Sigmoid colon (tissue), 4 donors: Measurements from ENCODE around the gene GOLGA8A.
"Not testable (repeated sequence)": the region's sequence is repeated elsewhere in the genome, so short reads cannot be mapped to it uniquely, and the experiment has no call there.

ENCODE experiments used
- CTCF ChIP-seq, 4 experiments: fragments of 450-650 bp in 3 of 4; fragments of 200-600 bp in 1 of 4; IDR thresholded peaks; one replicate each; pipeline ENCODE4 v1.5.1; 2016 to 2019; ENCODE audit warnings: antibody characterized with exemption in 4 of 4, mild to moderate bottlenecking in 3 of 4, moderate library complexity in 2 of 4
- EP300 ChIP-seq, 4 donors: sonication (generic); formaldehyde crosslinking; IDR thresholded peaks; one replicate each; pipeline ENCODE4 v1.6.1; 2017; ENCODE audit warnings: antibody characterized with exemption in 4 of 4
- POLR2A ChIP-seq, 2 donors: fragments of 450-650 bp; IDR thresholded peaks; one replicate each; pipeline ENCODE4 v1.6.1; 2016; ENCODE audit warnings: antibody characterized with exemption in 2 of 2, mild to moderate bottlenecking in 2 of 2, moderate library complexity in 2 of 2

- TF ChIP-seq CTCF, POLR2A, EP300 (IDR thresholded peaks at IDR 0.05): not testable (repeated sequence)
These were observed 28.6 kb downstream of the GOLGA8A start for GRCh38 chr15:34408973-34409372.
